Left cardiac atrium (tissue), 4 donors: ENCODE data around the gene DEGS1. TPM values are rescaled to one million over a fixed set of nuclear protein-coding genes. Genes with fewer than 3 reads are reported as not detected.

Experiments used
- ATAC-seq, 2 donors: fragments of 200-7000 bp; cut with Tn5 transposase; one replicate each; pipeline ENCODE4 v1.9.1; 2020; ENCODE audit warnings: mild to moderate bottlenecking in 2 of 2, moderate library complexity in 2 of 2
- DNase-seq: peaks from one replicate; pipeline ENCODE4 v3.0.0-alpha.2; 2020
- intact Hi-C, 2 donors: fragments of 100-400 bp; cut with DNase I; formaldehyde crosslinking; loops; one replicate each; pipeline versions ENCODE4 v1.14.1 to v1.15.1; 2022 to 2023
- total RNA-seq, 2 donors: library from RNA; stranded (reverse); fragmentation: NEBNext Ultra II Directional; extraction: Animal tissue kit (Norgen Biotek cat#: 25700); gene quantifications; one replicate each; pipeline ENCODE4 v1.2.1, GENCODE V29; 2021
- donor health status: DM: no; HTN: yes; CAD: no.
- donor health status: DM: no; HTN: yes; CAD: no; lungs with severe emphysema.
- donor health status: DM: yes; HTN: yes; CAD: no.
- donor health status: Dilated cardiomyopathy.

The DEGS1 gene
- total RNA-seq, 2 donors from 2014 or later = 59.2 to 64.9 TPM

DNA sequence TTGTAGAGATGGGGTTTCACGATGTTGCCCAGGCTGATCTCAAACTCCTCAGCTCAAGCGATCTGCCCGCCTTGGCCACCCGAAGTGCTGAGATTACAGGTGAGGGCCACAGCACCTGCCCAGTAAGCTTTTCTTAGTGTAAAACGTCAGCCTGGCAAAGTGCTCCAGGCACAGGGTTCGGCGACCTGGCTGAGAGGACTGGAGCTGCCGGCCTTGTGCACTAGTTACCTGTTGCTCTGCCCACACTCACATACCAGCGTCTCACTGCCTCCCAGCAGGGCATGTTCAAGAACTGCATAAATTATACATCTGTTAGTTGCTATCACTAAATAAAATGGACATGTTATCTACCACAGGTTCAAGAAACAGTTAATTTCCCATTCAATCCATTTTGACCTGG lies 55.2 kb downstream of the DEGS1 start:
- ATAC-seq = no peak
- DNase-seq = no peak
- intact Hi-C loops = no loop called here

DNA sequence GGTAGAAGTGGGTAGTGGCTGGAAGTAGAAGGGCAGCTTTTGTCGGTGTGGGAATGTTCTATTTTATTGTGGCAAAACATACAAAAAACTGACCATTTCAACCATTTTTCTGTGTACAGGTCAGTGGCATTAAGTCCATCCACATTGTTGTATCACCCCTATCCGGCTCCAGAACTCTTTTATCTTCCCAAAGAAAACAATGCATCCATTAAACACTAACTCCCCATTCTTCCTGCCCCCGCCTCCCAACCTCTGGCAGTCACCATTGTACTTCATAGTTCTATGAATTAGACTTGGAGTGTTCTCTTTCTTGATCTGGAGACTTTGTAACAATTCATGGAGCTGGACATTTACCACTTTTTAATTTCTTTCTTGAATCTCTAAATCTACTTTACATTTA lies 55.7 kb downstream of the DEGS1 start:
- ATAC-seq = no peak
- DNase-seq = no peak
- intact Hi-C loops = no loop called here

Other genes starting within 250 kb of the DEGS1 start
- 10 to 100 TPM; 17.3 to 20.1 TPM for gene FBXO28, start 69.1 kb upstream of the DEGS1 start, total RNA-seq
- 10 to 100 TPM; 10.7 to 11.8 TPM for gene NVL, start 146.9 kb downstream of the DEGS1 start, total RNA-seq
- 10 to 100 TPM; 32.3 to 32.8 TPM for gene CNIH4, start 173.6 kb downstream of the DEGS1 start, total RNA-seq